ENCODE results near the gene NPM1. TPM values are rescaled to one million over a fixed set of nuclear protein-coding genes. Genes with fewer than 3 reads are reported as not detected.

The NPM1 gene
- total RNA-seq, 1 experiment from 2014 or later: 2,693 TPM

DNA sequence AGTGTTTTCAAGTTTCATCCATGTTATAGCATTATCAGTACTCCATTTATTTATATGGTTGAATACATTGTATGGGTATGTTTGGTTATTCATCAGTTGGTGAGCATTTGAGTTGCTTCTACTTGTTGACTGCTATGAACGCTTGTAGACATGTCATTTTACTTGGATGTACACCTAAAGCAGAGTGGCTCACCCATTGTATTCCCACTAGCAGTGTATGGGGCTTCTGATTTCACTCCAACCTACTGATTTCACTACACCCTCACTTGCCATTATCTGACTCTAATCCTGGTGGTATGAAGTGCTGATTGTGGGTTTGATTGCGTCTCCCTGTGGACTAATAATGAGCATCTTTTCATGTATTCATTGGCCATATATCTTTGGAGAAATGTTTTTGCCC is 9.5 kb downstream of the NPM1 start:
- CTCF ChIA-PET: no interaction called here

More for the DNA sequence above, 9.5 kb downstream of the NPM1 start:
- intact Hi-C loops (cut with micrococcal nuclease): no loop called here
- peaks cover 81 to 98% of the 10 kb centered on the region in 2 experiments for H3K36me3 ChIP-seq (ENCODE audit: control insufficient read depth in 1 of 2, insufficient read depth in 2 of 2, low read length in 2 of 2)
- no peak overlapping the region for H3K4me2 ChIP-seq (ENCODE audit: low read length)
- peaks cover 0 to 7% of the 10 kb centered on the region in 2 experiments; a peak in 2 of 4 replicates for H3K4me1 ChIP-seq (ENCODE audit: control insufficient read depth in 1 of 2, insufficient read depth in 2 of 2, low read length in 2 of 2)
- H3K79me2 ChIP-seq (ENCODE audit: insufficient read depth, low read length): peaks cover 100% of the 10 kb centered on the region
- no peaks in the 10 kb centered on the region for H3K9me3 ChIP-seq (ENCODE audit: control insufficient read depth in 1 of 2, insufficient read depth in 1 of 2, low read depth in 1 of 2, low read length in 2 of 2)
- ATAC-seq: no peak
- H3K9me2 ChIP-seq (ENCODE audit: insufficient read depth): no peaks in the 10 kb centered on the region
- no TSS peak for BruUV-seq (replicated peaks)
- TF ChIP-seq POLR2AphosphoS5 (IDR thresholded peaks at IDR 0.05; ENCODE audit: low read depth, low read length) (no peak), SP1 (IDR thresholded peaks at IDR 0.05; ENCODE audit: low read depth) (no peak), ZNF274 (IDR thresholded peaks at IDR 0.05; ENCODE audit: low read depth, low read length) (no peak)
- TF ChIP-seq, protein P1, sequence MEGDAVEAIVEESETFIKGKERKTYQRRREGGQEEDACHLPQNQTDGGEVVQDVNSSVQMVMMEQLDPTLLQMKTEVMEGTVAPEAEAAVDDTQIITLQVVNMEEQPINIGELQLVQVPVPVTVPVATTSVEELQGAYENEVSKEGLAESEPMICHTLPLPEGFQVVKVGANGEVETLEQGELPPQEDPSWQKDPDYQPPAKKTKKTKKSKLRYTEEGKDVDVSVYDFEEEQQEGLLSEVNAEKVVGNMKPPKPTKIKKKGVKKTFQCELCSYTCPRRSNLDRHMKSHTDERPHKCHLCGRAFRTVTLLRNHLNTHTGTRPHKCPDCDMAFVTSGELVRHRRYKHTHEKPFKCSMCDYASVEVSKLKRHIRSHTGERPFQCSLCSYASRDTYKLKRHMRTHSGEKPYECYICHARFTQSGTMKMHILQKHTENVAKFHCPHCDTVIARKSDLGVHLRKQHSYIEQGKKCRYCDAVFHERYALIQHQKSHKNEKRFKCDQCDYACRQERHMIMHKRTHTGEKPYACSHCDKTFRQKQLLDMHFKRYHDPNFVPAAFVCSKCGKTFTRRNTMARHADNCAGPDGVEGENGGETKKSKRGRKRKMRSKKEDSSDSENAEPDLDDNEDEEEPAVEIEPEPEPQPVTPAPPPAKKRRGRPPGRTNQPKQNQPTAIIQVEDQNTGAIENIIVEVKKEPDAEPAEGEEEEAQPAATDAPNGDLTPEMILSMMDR (IDR thresholded peaks at IDR 0.05 in 2 of 3, conservative IDR thresholded peaks at IDR 0.05 in 1 of 3; ENCODE audit: borderline replicate concordance in 1 of 3, insufficient read depth in 1 of 3, low read depth in 2 of 3, low read length in 2 of 3): no peak
- TF ChIP-seq, protein P2, sequence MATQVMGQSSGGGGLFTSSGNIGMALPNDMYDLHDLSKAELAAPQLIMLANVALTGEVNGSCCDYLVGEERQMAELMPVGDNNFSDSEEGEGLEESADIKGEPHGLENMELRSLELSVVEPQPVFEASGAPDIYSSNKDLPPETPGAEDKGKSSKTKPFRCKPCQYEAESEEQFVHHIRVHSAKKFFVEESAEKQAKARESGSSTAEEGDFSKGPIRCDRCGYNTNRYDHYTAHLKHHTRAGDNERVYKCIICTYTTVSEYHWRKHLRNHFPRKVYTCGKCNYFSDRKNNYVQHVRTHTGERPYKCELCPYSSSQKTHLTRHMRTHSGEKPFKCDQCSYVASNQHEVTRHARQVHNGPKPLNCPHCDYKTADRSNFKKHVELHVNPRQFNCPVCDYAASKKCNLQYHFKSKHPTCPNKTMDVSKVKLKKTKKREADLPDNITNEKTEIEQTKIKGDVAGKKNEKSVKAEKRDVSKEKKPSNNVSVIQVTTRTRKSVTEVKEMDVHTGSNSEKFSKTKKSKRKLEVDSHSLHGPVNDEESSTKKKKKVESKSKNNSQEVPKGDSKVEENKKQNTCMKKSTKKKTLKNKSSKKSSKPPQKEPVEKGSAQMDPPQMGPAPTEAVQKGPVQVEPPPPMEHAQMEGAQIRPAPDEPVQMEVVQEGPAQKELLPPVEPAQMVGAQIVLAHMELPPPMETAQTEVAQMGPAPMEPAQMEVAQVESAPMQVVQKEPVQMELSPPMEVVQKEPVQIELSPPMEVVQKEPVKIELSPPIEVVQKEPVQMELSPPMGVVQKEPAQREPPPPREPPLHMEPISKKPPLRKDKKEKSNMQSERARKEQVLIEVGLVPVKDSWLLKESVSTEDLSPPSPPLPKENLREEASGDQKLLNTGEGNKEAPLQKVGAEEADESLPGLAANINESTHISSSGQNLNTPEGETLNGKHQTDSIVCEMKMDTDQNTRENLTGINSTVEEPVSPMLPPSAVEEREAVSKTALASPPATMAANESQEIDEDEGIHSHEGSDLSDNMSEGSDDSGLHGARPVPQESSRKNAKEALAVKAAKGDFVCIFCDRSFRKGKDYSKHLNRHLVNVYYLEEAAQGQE (IDR thresholded peaks at IDR 0.05; ENCODE audit: low read depth): no peak
- DNase-seq (ENCODE audit: low read depth, low spot score): no peak
- H2AFZ ChIP-seq (ENCODE audit: low read depth, low read length, poor library complexity, severe bottlenecking): no peak overlapping the region
- no peak overlapping the region for H3K9ac ChIP-seq (ENCODE audit: low read length)
- H3K27me3 ChIP-seq (ENCODE audit: insufficient read depth, low read length): no peaks in the 10 kb centered on the region
- RAD21 ChIA-PET (ENCODE audit: low non-redundant PET in 1 of 2, low total read pairs in 2 of 2, uncharacterized antibody in 2 of 2, unreplicated experiment in 2 of 2): no interaction called here
- no peak overlapping the region for H3K27ac ChIP-seq (ENCODE audit: low read depth, low read length)
- H4K20me1 ChIP-seq (ENCODE audit: insufficient read depth): peaks cover 97% of the 10 kb centered on the region
- POLR2A ChIA-PET: interaction anchor here (1.1 kb wide), 1 partner anchor 8 kb away, joined by 3 read pairs; no protein-coding TSS in a partner anchor
- no peak overlapping the region for H3K4me3 ChIP-seq (replicated peaks in 1 of 2; ENCODE audit: low read depth in 1 of 2, low read length in 2 of 2)
